ENCODE results near the gene KIAA1755. TPM values are rescaled to one million over a fixed set of nuclear protein-coding genes. Genes with fewer than 3 reads are reported as not detected.

Gene KIAA1755
- polyA plus RNA-seq, 1 of the 3 experiments (the other 2 are of a cell fraction), result 0.54 TPM

DNA sequence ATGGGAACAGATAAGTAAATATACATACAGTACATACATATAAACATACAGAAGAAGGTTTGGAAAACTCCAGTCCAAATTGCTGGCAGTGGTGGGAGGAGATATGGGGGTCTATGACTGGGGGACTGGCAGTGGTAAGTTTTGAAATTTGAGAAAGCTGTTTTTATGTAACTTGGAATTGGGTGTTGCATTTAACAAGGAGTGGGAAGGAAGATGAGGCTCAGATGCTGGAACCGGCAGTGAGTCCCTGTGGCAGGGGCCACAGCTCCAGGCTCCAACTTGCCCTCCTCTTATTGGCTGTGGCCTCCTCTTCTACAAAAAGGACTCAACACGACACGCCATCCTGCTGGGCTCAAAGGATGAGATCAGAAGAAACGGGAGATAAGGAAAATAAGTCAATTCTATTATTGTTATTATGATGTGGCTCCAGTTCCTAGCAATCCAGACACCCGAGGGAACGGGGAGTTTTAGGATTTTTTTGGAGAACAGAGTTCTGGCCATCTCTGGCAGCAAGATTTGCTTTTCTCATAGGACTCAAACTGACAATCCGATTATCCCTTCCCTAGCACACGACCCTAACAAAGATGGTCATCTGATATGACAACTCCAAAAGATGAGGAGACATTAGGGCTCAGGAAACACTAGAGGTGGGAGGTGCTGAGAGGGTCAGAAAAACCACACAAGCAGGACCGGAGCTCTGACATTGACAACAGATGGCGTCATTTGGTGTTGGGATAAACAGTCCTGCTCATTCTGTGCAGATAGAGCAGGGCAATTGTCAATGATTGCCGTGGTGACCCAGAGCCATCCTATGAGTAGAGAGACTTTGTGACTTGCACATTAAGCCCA, 89.5 kb downstream of the KIAA1755 start:
- Histone ChIP-seq H3K9ac (no peak overlapping the region), H3K36me3 (replicated peaks in 1 of 2; ENCODE audit: control insufficient read depth in 1 of 2, insufficient read depth in 2 of 2, low read length in 1 of 2) (no peaks in the 10 kb centered on the region), H3K27me3 (ENCODE audit: insufficient read depth) (no peaks in the 10 kb centered on the region), H2AFZ (ENCODE audit: low read depth) (no peak overlapping the region), H3F3A (replicated peaks; ENCODE audit: insufficient read depth) (peaks cover 22% of the 10 kb centered on the region), H3K4me2 (no peak overlapping the region), H3K4me1 (ENCODE audit: control insufficient read depth in 1 of 2, insufficient read depth in 2 of 2, low read depth in 1 of 2, low read length in 1 of 2) (peaks cover 27% of the 10 kb centered on the region in 2 experiments), H3K4me3 (ENCODE audit: low read depth in 2 of 2, low read length in 1 of 2) (no peak overlapping the region), H4K20me1 (ENCODE audit: insufficient read depth) (no peaks in the 10 kb centered on the region), H3K9me3 (no peaks in the 10 kb centered on the region), H3K27ac (ENCODE audit: low read depth in 2 of 2, low read length in 1 of 2) (peak overlapping the region in 1 of 2 experiments; percentile 3; a peak in 2 of 4 replicates), H3K9me2 (no peaks in the 10 kb centered on the region), H3K79me2 (ENCODE audit: insufficient read depth) (no peaks in the 10 kb centered on the region)
- WGBS (ENCODE audit: low lambda C conversion rate), result 63% methylated on average over 10 of the region's 11 CpGs
- no peak for DNase-seq
- TF ChIP-seq SMC3 (IDR thresholded peaks at IDR 0.05; ENCODE audit: low read depth, low read length) (no peak), GABPA (IDR thresholded peaks at IDR 0.05; ENCODE audit: low read depth) (no peak), GATA2 (CRISPR knock-in tag; IDR thresholded peaks at IDR 0.05) (0 out of 2 replicates have a peak, but pooled peaks have one; percentile 17), EZH2phosphoT487 (IDR thresholded peaks at IDR 0.05; ENCODE audit: borderline replicate concordance, low read depth) (no peak), FOXJ3 (CRISPR knock-in tag; IDR thresholded peaks at IDR 0.05) (no peak), NRF1 (IDR thresholded peaks at IDR 0.05; ENCODE audit: low read depth, low read length) (no peak), YY1 (IDR thresholded peaks at IDR 0.05; ENCODE audit: low read depth) (no peak)
- ChIA-PET POLR2A (interaction anchor here (0.6 kb wide), 1 partner anchor 21 kb away, joined by 4 read pairs; no protein-coding TSS in a partner anchor), CTCF (interaction anchor here (0.6 to 8.1 kb wide), 5 partner anchors 11 to 119 kb away, joined by 3 to 63 read pairs (median 7); no protein-coding TSS in a partner anchor)

DNA sequence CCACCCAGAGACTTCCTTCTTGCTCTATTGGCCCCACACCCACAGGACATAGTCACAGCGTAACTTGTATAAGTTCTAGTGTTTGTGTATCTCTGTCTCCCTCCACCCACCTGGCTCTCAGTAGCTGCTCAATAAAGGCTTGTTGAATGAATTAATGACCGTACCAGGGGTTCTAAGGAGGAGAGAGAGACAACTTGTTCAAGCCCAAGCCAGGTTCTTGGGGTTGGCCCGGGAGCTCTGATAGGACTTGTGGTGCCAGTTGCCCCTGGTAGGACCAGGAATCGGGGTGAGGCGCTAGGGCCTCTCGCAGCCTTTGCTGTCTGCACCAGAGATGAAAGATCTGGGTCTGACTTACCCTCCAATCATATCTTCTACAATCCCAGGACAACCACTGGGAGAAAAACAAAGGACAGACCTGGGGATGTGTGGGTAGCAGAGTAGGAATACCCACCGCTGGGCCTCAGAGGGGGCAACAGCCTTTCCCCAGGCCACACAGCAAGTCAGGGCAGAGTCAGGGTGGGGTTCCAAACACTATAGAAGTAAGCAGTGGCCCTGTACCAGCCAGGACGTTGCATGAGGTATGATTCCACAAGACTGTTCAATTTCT, 90.2 kb downstream of the KIAA1755 start:
- Histone ChIP-seq H3K79me2 (ENCODE audit: insufficient read depth) (peaks cover 5% of the 10 kb centered on the region), H3K36me3 (replicated peaks in 1 of 2; ENCODE audit: control insufficient read depth in 1 of 2, insufficient read depth in 2 of 2, low read length in 1 of 2) (no peaks in the 10 kb centered on the region), H3K4me3 (ENCODE audit: low read depth in 2 of 2, low read length in 1 of 2) (no peak overlapping the region), H3K9ac (no peak overlapping the region), H3F3A (replicated peaks; ENCODE audit: insufficient read depth) (peaks cover 22% of the 10 kb centered on the region), H2AFZ (ENCODE audit: low read depth) (no peak overlapping the region), H3K9me2 (no peaks in the 10 kb centered on the region), H3K4me1 (ENCODE audit: control insufficient read depth in 1 of 2, insufficient read depth in 2 of 2, low read depth in 1 of 2, low read length in 1 of 2) (peaks cover 31 to 32% of the 10 kb centered on the region in 2 experiments), H3K27me3 (ENCODE audit: insufficient read depth) (no peaks in the 10 kb centered on the region), H4K20me1 (ENCODE audit: insufficient read depth) (no peaks in the 10 kb centered on the region), H3K27ac (ENCODE audit: low read depth in 2 of 2, low read length in 1 of 2) (no peak overlapping the region), H3K9me3 (no peaks in the 10 kb centered on the region), H3K4me2 (no peak overlapping the region)
- no peak for DNase-seq
- 84% methylated on average over 8 of the region's 8 CpGs for WGBS (ENCODE audit: low lambda C conversion rate)
- POLR2A ChIA-PET, result interaction anchor here (0.6 kb wide), 1 partner anchor 21 kb away, joined by 4 read pairs; no protein-coding TSS in a partner anchor
- CTCF ChIA-PET, result interaction anchor here (2.1 to 8.1 kb wide), 3 partner anchors 10 to 113 kb away, joined by 7 to 63 read pairs (median 53); no protein-coding TSS in a partner anchor
- TF ChIP-seq MEF2A (IDR thresholded peaks at IDR 0.05; ENCODE audit: borderline replicate concordance, low read depth) (no peak), ELF1 (IDR thresholded peaks at IDR 0.05) (no peak), YY1 (IDR thresholded peaks at IDR 0.05; ENCODE audit: low read depth) (no peak), EZH2phosphoT487 (IDR thresholded peaks at IDR 0.05; ENCODE audit: borderline replicate concordance, low read depth) (no peak), TCF12 (IDR thresholded peaks at IDR 0.05) (no peak), JUND (IDR thresholded peaks at IDR 0.05) (no peak), FOXM1 (IDR thresholded peaks at IDR 0.05; ENCODE audit: low read depth) (no peak), MXI1 (IDR thresholded peaks at IDR 0.05; ENCODE audit: low read depth, low read length) (no peak), FOSL2 (IDR thresholded peaks at IDR 0.05; ENCODE audit: borderline replicate concordance, low read depth) (no peak), GABPA (IDR thresholded peaks at IDR 0.05; ENCODE audit: low read depth) (no peak)
- TF ChIP-seq, protein P1, sequence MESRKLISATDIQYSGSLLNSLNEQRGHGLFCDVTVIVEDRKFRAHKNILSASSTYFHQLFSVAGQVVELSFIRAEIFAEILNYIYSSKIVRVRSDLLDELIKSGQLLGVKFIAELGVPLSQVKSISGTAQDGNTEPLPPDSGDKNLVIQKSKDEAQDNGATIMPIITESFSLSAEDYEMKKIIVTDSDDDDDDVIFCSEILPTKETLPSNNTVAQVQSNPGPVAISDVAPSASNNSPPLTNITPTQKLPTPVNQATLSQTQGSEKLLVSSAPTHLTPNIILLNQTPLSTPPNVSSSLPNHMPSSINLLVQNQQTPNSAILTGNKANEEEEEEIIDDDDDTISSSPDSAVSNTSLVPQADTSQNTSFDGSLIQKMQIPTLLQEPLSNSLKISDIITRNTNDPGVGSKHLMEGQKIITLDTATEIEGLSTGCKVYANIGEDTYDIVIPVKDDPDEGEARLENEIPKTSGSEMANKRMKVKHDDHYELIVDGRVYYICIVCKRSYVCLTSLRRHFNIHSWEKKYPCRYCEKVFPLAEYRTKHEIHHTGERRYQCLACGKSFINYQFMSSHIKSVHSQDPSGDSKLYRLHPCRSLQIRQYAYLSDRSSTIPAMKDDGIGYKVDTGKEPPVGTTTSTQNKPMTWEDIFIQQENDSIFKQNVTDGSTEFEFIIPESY (IDR thresholded peaks at IDR 0.05; ENCODE audit: borderline replicate concordance, low read depth), result no peak
- TF ChIP-seq, protein P2, sequence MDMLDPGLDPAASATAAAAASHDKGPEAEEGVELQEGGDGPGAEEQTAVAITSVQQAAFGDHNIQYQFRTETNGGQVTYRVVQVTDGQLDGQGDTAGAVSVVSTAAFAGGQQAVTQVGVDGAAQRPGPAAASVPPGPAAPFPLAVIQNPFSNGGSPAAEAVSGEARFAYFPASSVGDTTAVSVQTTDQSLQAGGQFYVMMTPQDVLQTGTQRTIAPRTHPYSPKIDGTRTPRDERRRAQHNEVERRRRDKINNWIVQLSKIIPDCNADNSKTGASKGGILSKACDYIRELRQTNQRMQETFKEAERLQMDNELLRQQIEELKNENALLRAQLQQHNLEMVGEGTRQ (IDR thresholded peaks at IDR 0.05; ENCODE audit: borderline replicate concordance, low read depth, low read length), result no peak
- TF ChIP-seq, protein P3, sequence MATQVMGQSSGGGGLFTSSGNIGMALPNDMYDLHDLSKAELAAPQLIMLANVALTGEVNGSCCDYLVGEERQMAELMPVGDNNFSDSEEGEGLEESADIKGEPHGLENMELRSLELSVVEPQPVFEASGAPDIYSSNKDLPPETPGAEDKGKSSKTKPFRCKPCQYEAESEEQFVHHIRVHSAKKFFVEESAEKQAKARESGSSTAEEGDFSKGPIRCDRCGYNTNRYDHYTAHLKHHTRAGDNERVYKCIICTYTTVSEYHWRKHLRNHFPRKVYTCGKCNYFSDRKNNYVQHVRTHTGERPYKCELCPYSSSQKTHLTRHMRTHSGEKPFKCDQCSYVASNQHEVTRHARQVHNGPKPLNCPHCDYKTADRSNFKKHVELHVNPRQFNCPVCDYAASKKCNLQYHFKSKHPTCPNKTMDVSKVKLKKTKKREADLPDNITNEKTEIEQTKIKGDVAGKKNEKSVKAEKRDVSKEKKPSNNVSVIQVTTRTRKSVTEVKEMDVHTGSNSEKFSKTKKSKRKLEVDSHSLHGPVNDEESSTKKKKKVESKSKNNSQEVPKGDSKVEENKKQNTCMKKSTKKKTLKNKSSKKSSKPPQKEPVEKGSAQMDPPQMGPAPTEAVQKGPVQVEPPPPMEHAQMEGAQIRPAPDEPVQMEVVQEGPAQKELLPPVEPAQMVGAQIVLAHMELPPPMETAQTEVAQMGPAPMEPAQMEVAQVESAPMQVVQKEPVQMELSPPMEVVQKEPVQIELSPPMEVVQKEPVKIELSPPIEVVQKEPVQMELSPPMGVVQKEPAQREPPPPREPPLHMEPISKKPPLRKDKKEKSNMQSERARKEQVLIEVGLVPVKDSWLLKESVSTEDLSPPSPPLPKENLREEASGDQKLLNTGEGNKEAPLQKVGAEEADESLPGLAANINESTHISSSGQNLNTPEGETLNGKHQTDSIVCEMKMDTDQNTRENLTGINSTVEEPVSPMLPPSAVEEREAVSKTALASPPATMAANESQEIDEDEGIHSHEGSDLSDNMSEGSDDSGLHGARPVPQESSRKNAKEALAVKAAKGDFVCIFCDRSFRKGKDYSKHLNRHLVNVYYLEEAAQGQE (IDR thresholded peaks at IDR 0.05; ENCODE audit: low read depth, low read length), result no peak
- TF ChIP-seq, protein P4, sequence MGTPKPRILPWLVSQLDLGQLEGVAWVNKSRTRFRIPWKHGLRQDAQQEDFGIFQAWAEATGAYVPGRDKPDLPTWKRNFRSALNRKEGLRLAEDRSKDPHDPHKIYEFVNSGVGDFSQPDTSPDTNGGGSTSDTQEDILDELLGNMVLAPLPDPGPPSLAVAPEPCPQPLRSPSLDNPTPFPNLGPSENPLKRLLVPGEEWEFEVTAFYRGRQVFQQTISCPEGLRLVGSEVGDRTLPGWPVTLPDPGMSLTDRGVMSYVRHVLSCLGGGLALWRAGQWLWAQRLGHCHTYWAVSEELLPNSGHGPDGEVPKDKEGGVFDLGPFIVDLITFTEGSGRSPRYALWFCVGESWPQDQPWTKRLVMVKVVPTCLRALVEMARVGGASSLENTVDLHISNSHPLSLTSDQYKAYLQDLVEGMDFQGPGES (IDR thresholded peaks at IDR 0.05; ENCODE audit: low read depth, low read length), result no peak

All from SK-N-SH (cell line).